Activated CD4-positive, alpha-beta memory T cell treated with anti-CD3 and anti-CD28 coated beads for 36 hours (primary cell): ENCODE measurements around the gene CETP. TPM values are rescaled to one million over a fixed set of nuclear protein-coding genes. Genes with fewer than 3 reads are reported as not detected.

Source experiments
- CTCF ChIA-PET: fragments of 350-600 bp; sonication (Branson Sonifier 250); formaldehyde crosslinking; loops from one replicate; lab custom pipeline; 2021; ENCODE audit warnings: antibody characterized with exemption, inconsistent platforms; lab: Charles Lee
- POLR2A ChIA-PET: fragments of 350-600 bp; sonication (Branson Sonifier 250); formaldehyde crosslinking; loops from one replicate; lab custom pipeline; 2021; ENCODE audit warnings: antibody characterized with exemption; lab: Charles Lee
- DNase-seq: peaks from one replicate; pipeline ENCODE4 v3.0.0-alpha.2; 2020
- H3K27ac Mint-ChIP-seq: one replicate; pipeline ENCODE4 v1.8.0; 2021; ENCODE audit warnings: mixed read lengths
- H3K27me3 Mint-ChIP-seq: one replicate; pipeline ENCODE4 v1.8.0; 2021; ENCODE audit warnings: mixed read lengths
- H3K36me3 Mint-ChIP-seq: one replicate; pipeline ENCODE4 v1.8.0; 2021; ENCODE audit warnings: mixed read lengths
- H3K4me1 Mint-ChIP-seq: one replicate; pipeline ENCODE4 v1.8.0; 2021; ENCODE audit warnings: low read depth, mixed read lengths
- H3K4me3 Mint-ChIP-seq: one replicate; pipeline ENCODE4 v1.8.0; 2021; ENCODE audit warnings: mild to moderate bottlenecking, mixed read lengths
- H3K9me3 Mint-ChIP-seq: one replicate; pipeline ENCODE4 v1.8.0; 2021; ENCODE audit warnings: mixed read lengths
- intact Hi-C: fragments of 100-400 bp; cut with micrococcal nuclease; formaldehyde crosslinking; loops from one replicate; pipeline ENCODE4 v1.15.1; 2023
- total RNA-seq, 2 experiments: library from RNA; stranded (reverse); gene quantifications; one replicate each; pipeline ENCODE4 v1.2.3, GENCODE V29; 2021

Gene CETP
- total RNA-seq, 2 experiments from 2014 or later = not detected

- DNase-seq = no peak
- Mint-ChIP-seq H3K36me3 (peaks cover 25% of the 10 kb centered on the region), H3K4me3 (no peak overlapping the region), H3K27me3 (no peaks in the 10 kb centered on the region), H3K4me1 (peaks cover 84% of the 10 kb centered on the region), H3K27ac (peak overlapping the region; percentile 72), H3K9me3 (no peaks in the 10 kb centered on the region)
- ChIA-PET CTCF (interaction anchor here (0.6 to 1.4 kb wide), 2 partner anchors 48 to 119 kb away, joined by 3 to 6 read pairs; no protein-coding TSS in a partner anchor), POLR2A (interaction anchor here (1.0 to 2.2 kb wide), 4 partner anchors 11 to 29 kb away, joined by 3 to 11 read pairs (median 6); partner anchors contain the start of gene NLRC5)
- intact Hi-C loops = loop anchor here (5.0 kb wide), 1 partner anchor 405 kb away; the partner anchor contains the start of gene MT2A
These were observed 50.6 kb downstream of the CETP start for GRCh38 chr16:57012353-57012752.

- Mint-ChIP-seq H3K4me1 (peaks cover 85% of the 10 kb centered on the region), H3K36me3 (peaks cover 34% of the 10 kb centered on the region), H3K4me3 (peak overlapping the region; percentile 47), H3K27ac (peak overlapping the region; percentile 93), H3K27me3 (no peaks in the 10 kb centered on the region), H3K9me3 (no peaks in the 10 kb centered on the region)
- peak; percentile 8 for DNase-seq
- CTCF ChIA-PET = interaction anchor here (0.7 to 1.3 kb wide), 3 partner anchors 21 to 370 kb away, joined by 3 to 4 read pairs (median 3); no protein-coding TSS in a partner anchor
- intact Hi-C loops = loop anchor here (5.0 kb wide), 1 partner anchor 406 kb away; the partner anchor contains the start of gene MT2A
- POLR2A ChIA-PET = interaction anchor here (0.7 to 2.2 kb wide), 5 partner anchors 15 to 28 kb away, joined by 3 to 11 read pairs (median 6); partner anchors contain the start of gene NLRC5
These were observed 51.5 kb downstream of the CETP start for GRCh38 chr16:57013229-57013628.

GRCh38 chr16:57013902-57014301 lies 52.2 kb downstream of the CETP start:
- Mint-ChIP-seq H3K27me3 (no peaks in the 10 kb centered on the region), H3K36me3 (peaks cover 37% of the 10 kb centered on the region), H3K9me3 (no peaks in the 10 kb centered on the region), H3K4me1 (peaks cover 84% of the 10 kb centered on the region), H3K4me3 (peak overlapping the region; percentile 47), H3K27ac (peak overlapping the region; percentile 93)
- ChIA-PET CTCF (interaction anchor here (1.3 kb wide), 1 partner anchor 50 kb away, joined by 4 read pairs; no protein-coding TSS in a partner anchor), POLR2A (interaction anchor here (1.5 to 2.5 kb wide), 3 partner anchors 19 to 24 kb away, joined by 6 to 11 read pairs (median 11); partner anchors contain the start of gene NLRC5)
- DNase-seq = no peak
- intact Hi-C loops = loop anchor here (1.0 to 5.0 kb wide), 8 partner anchors 9 to 407 kb away; partner anchors contain the start of gene MT2A

- Mint-ChIP-seq H3K27ac (peak overlapping the region; percentile 88), H3K36me3 (peaks cover 55% of the 10 kb centered on the region), H3K9me3 (no peaks in the 10 kb centered on the region), H3K4me1 (peaks cover 84% of the 10 kb centered on the region), H3K4me3 (peak overlapping the region; percentile 48), H3K27me3 (no peaks in the 10 kb centered on the region)
- ChIA-PET CTCF (interaction anchor here (0.9 to 3.2 kb wide), 3 partner anchors 17 to 51 kb away, joined by 3 to 14 read pairs (median 6); no protein-coding TSS in a partner anchor), POLR2A (interaction anchor here (0.8 to 2.5 kb wide), 3 partner anchors 14 to 27 kb away, joined by 5 to 11 read pairs (median 5); partner anchors contain the start of gene NLRC5)
- DNase-seq = no peak
- intact Hi-C loops = no loop called here
These were observed 54.6 kb downstream of the CETP start for GRCh38 chr16:57016301-57016700.

- no peaks in the 10 kb centered on the region for H3K9me3 Mint-ChIP-seq
- no peaks in the 10 kb centered on the region for H3K27me3 Mint-ChIP-seq
- no peak overlapping the region for H3K4me3 Mint-ChIP-seq
- peaks cover 85% of the 10 kb centered on the region for H3K4me1 Mint-ChIP-seq
- peaks cover 60% of the 10 kb centered on the region for H3K36me3 Mint-ChIP-seq
- peak overlapping the region; percentile 88 for H3K27ac Mint-ChIP-seq
- POLR2A ChIA-PET = interaction anchor here (0.8 to 2.0 kb wide), 2 partner anchors 14 to 25 kb away, joined by 5 read pairs; no protein-coding TSS in a partner anchor
- intact Hi-C loops = no loop called here
- CTCF ChIA-PET = interaction anchor here (0.9 to 3.2 kb wide), 3 partner anchors 17 to 52 kb away, joined by 3 to 14 read pairs (median 6); no protein-coding TSS in a partner anchor
- no peak for DNase-seq
These were observed 55.1 kb downstream of the CETP start for GRCh38 chr16:57016831-57017230.

- H3K36me3 Mint-ChIP-seq = peaks cover 62% of the 10 kb centered on the region
- no peaks in the 10 kb centered on the region for H3K27me3 Mint-ChIP-seq
- peak overlapping the region; percentile 88 for H3K27ac Mint-ChIP-seq
- DNase-seq = no peak
- no peak overlapping the region for H3K4me3 Mint-ChIP-seq
- no peaks in the 10 kb centered on the region for H3K9me3 Mint-ChIP-seq
- POLR2A ChIA-PET = interaction anchor here (2.0 kb wide), 1 partner anchor 13 kb away, joined by 5 read pairs; no protein-coding TSS in a partner anchor
- CTCF ChIA-PET = interaction anchor here (1.6 to 3.2 kb wide), 2 partner anchors 16 to 52 kb away, joined by 6 to 14 read pairs; no protein-coding TSS in a partner anchor
- intact Hi-C loops = no loop called here
- peaks cover 85% of the 10 kb centered on the region for H3K4me1 Mint-ChIP-seq
These were observed 55.5 kb downstream of the CETP start for GRCh38 chr16:57017251-57017650.

- Mint-ChIP-seq H3K27ac (peak overlapping the region; percentile 10), H3K36me3 (peaks cover 77% of the 10 kb centered on the region), H3K4me1 (peaks cover 85% of the 10 kb centered on the region), H3K4me3 (no peak overlapping the region), H3K27me3 (no peaks in the 10 kb centered on the region), H3K9me3 (no peaks in the 10 kb centered on the region)
- ChIA-PET CTCF (interaction anchor here (0.7 to 0.9 kb wide), 2 partner anchors 22 to 35 kb away, joined by 3 to 4 read pairs; no protein-coding TSS in a partner anchor), POLR2A (interaction anchor here (0.7 to 1.6 kb wide), 2 partner anchors 21 to 22 kb away, joined by 3 to 8 read pairs; no protein-coding TSS in a partner anchor)
- no peak for DNase-seq
- intact Hi-C loops = no loop called here
These were observed 58.0 kb downstream of the CETP start for GRCh38 chr16:57019746-57020145.

GRCh38 chr16:57020651-57021050 lies 58.9 kb downstream of the CETP start:
- peak overlapping the region; percentile 49 for H3K27ac Mint-ChIP-seq
- no peak overlapping the region for H3K4me3 Mint-ChIP-seq
- peaks cover 80% of the 10 kb centered on the region for H3K36me3 Mint-ChIP-seq
- H3K27me3 Mint-ChIP-seq = no peaks in the 10 kb centered on the region
- H3K9me3 Mint-ChIP-seq = no peaks in the 10 kb centered on the region
- intact Hi-C loops = no loop called here
- peaks cover 87% of the 10 kb centered on the region for H3K4me1 Mint-ChIP-seq
- no peak for DNase-seq
- ChIA-PET CTCF (interaction anchor here (0.7 to 0.9 kb wide), 3 partner anchors 21 to 57 kb away, joined by 3 to 4 read pairs (median 3); no protein-coding TSS in a partner anchor), POLR2A (interaction anchor here (0.7 to 1.6 kb wide), 2 partner anchors 20 to 23 kb away, joined by 3 to 8 read pairs; no protein-coding TSS in a partner anchor)

- H3K4me1 Mint-ChIP-seq = peaks cover 87% of the 10 kb centered on the region
- H3K27me3 Mint-ChIP-seq = no peaks in the 10 kb centered on the region
- H3K36me3 Mint-ChIP-seq = peaks cover 83% of the 10 kb centered on the region
- DNase-seq = no peak
- intact Hi-C loops = no loop called here
- ChIA-PET POLR2A (interaction anchor here (1.8 kb wide), 1 partner anchor 9 kb away, joined by 5 read pairs; no protein-coding TSS in a partner anchor), CTCF (interaction anchor here (0.7 to 2.9 kb wide), 5 partner anchors 16 to 57 kb away, joined by 3 to 18 read pairs (median 3); partner anchors contain the start of gene NLRC5)
- no peaks in the 10 kb centered on the region for H3K9me3 Mint-ChIP-seq
- peak overlapping the region; percentile 10 for H3K27ac Mint-ChIP-seq
- no peak overlapping the region for H3K4me3 Mint-ChIP-seq
These were observed 60.0 kb downstream of the CETP start for GRCh38 chr16:57021757-57022156.

- Mint-ChIP-seq H3K27me3 (no peaks in the 10 kb centered on the region), H3K27ac (peak overlapping the region; percentile 65), H3K4me3 (no peak overlapping the region), H3K9me3 (no peaks in the 10 kb centered on the region), H3K36me3 (peaks cover 83% of the 10 kb centered on the region), H3K4me1 (peaks cover 87% of the 10 kb centered on the region)
- no peak for DNase-seq
- CTCF ChIA-PET = interaction anchor here (1.1 to 2.9 kb wide), 5 partner anchors 15 to 58 kb away, joined by 3 to 18 read pairs (median 4); partner anchors contain the start of gene NLRC5
- intact Hi-C loops = no loop called here
- POLR2A ChIA-PET = interaction anchor here (1.0 to 2.1 kb wide), 4 partner anchors 9 to 33 kb away, joined by 3 to 15 read pairs (median 6); partner anchors contain the start of gene NLRC5
These were observed 60.7 kb downstream of the CETP start for GRCh38 chr16:57022445-57022844.

- H3K4me3 Mint-ChIP-seq = peak overlapping the region; percentile 18
- no peaks in the 10 kb centered on the region for H3K27me3 Mint-ChIP-seq
- POLR2A ChIA-PET = interaction anchor here (0.6 to 2.1 kb wide), 6 partner anchors 7 to 34 kb away, joined by 3 to 15 read pairs (median 4); partner anchors contain the start of gene NLRC5
- H3K4me1 Mint-ChIP-seq = peaks cover 90% of the 10 kb centered on the region
- peaks cover 81% of the 10 kb centered on the region for H3K36me3 Mint-ChIP-seq
- intact Hi-C loops = no loop called here
- H3K27ac Mint-ChIP-seq = peak overlapping the region; percentile 65
- peak; percentile 84 for DNase-seq
- H3K9me3 Mint-ChIP-seq = no peaks in the 10 kb centered on the region
- CTCF ChIA-PET = interaction anchor here (1.0 to 2.9 kb wide), 6 partner anchors 16 to 80 kb away, joined by 3 to 18 read pairs (median 4); no protein-coding TSS in a partner anchor
These were observed 61.9 kb downstream of the CETP start for GRCh38 chr16:57023541-57024249.
